ENCODE data around the gene PNPT1. TPM values are rescaled to one million over a fixed set of nuclear protein-coding genes. Genes with fewer than 3 reads are reported as not detected.

The PNPT1 gene
- total RNA-seq, 1 experiment from 2014 or later, result 33.4 TPM

GRCh38 chr2:55610954-55611743 lies 82.5 kb downstream of the PNPT1 start:
- Histone ChIP-seq H2BK20ac (ENCODE audit: low read depth, low read length, poor library complexity, severe bottlenecking) (no peak overlapping the region), H4K8ac (replicated peaks; ENCODE audit: insufficient read length, low read depth, low read length) (no peak overlapping the region), H2AK5ac (ENCODE audit: insufficient read length, low read length) (no peak overlapping the region), H3K79me2 (ENCODE audit: insufficient read depth, low read length) (peaks cover 2% of the 10 kb centered on the region; the same call in 1 of the 2 replicates), H3K27ac (ENCODE audit: insufficient read length, low read depth, low read length) (no peak overlapping the region), H2BK12ac (ENCODE audit: insufficient read length, low read depth, low read length) (no peak overlapping the region), H2BK5ac (ENCODE audit: insufficient read length, low read length) (no peak overlapping the region), H3K4ac (ENCODE audit: low read depth, low read length) (no peak overlapping the region), H3K14ac (ENCODE audit: insufficient read depth, low read length) (no peak overlapping the region), H3K9me3 (ENCODE audit: control insufficient read depth, low read depth, low read length) (no peaks in the 10 kb centered on the region), H4K91ac (ENCODE audit: insufficient read length, low read depth, low read length) (no peak overlapping the region), H3K79me1 (ENCODE audit: insufficient read depth, low read depth, low read length, poor library complexity, severe bottlenecking) (no peaks in the 10 kb centered on the region), H2AFZ (ENCODE audit: low read length) (no peak overlapping the region), H2BK120ac (ENCODE audit: low read depth, low read length, poor library complexity, severe bottlenecking) (no peak overlapping the region), H3T11ph (ENCODE audit: low read length) (no peak overlapping the region), H2BK15ac (ENCODE audit: low read depth, low read length) (no peak overlapping the region), H3K4me2 (ENCODE audit: insufficient read depth, insufficient read length, low read length) (no peak overlapping the region), H4K5ac (ENCODE audit: insufficient read length, low read depth, low read length) (no peak overlapping the region), H3K27me3 (ENCODE audit: insufficient read depth, low read length) (no peaks in the 10 kb centered on the region), H3K4me1 (ENCODE audit: insufficient read depth, low read length) (no peaks in the 10 kb centered on the region), H3K18ac (ENCODE audit: insufficient read length, low read depth, low read length) (no peak overlapping the region), H3K56ac (ENCODE audit: insufficient read length, low read depth, low read length) (no peak overlapping the region), H3K23ac (ENCODE audit: insufficient read length, low read depth, low read length) (no peak overlapping the region), H3K23me2 (ENCODE audit: insufficient read length, low read depth, low read length, poor library complexity, severe bottlenecking) (no peaks in the 10 kb centered on the region), H3K9ac (ENCODE audit: extremely low read depth, insufficient read length, low read length) (no peak overlapping the region), H4K20me1 (ENCODE audit: control insufficient read depth, insufficient read depth, insufficient read length) (no peaks in the 10 kb centered on the region)
- Mint-ChIP-seq H3K9me3 (no peaks in the 10 kb centered on the region), H3K4me1 (peaks cover 6 to 7% of the 10 kb centered on the region in 2 experiments), H3K4me3 (no peak overlapping the region), H3K27ac (peak overlapping the region in 1 of 3 experiments; percentile 4; a peak in 2 of 7 replicates), H3K27me3 (ENCODE audit: low read depth) (no peaks in the 10 kb centered on the region), H3K36me3 (ENCODE audit: insufficient read depth in 1 of 3, low read depth in 3 of 3) (peaks cover 6 to 41% (median 40%) of the 10 kb centered on the region in 3 experiments)
- no peak for DNase-seq
- TF ChIP-seq CTCF (conservative IDR thresholded peaks at IDR 0.05), result no peak
- WGBS (ENCODE audit: extremely low coverage, insufficient read length, low lambda C conversion rate), result no CpG with 5 or more reads among the region's 3 CpGs

Measured in H9 (cell line).